ENCODE results near the gene ING5. TPM values are rescaled to one million over a fixed set of nuclear protein-coding genes. Genes with fewer than 3 reads are reported as not detected.

Gene ING5
- total RNA-seq, 4 donors from 2014 or later: 28.1 to 43.8 (median 30.3) TPM

GRCh38 chr2:241671457-241672240 lies 30.2 kb upstream of the ING5 start:
- Histone ChIP-seq H3K36me3 (peaks cover 57 to 89% (median 74%) of the 10 kb centered on the region in 4 donors), H3K27ac (replicated peaks in 1 of 4) (no peak overlapping the region), H3K4me1 (no peaks in the 10 kb centered on the region), H3K4me3 (no peak overlapping the region), H3K27me3 (no peaks in the 10 kb centered on the region), H3K9me3 (no peaks in the 10 kb centered on the region)
- WGBS: 86% methylated on average over 20 of the region's 31 CpGs
- TF ChIP-seq CTCF (IDR thresholded peaks at IDR 0.05) (no peak), POLR2A (IDR thresholded peaks at IDR 0.05; ENCODE audit: low read depth) (no peak), POLR2AphosphoS5 (IDR thresholded peaks at IDR 0.05) (no peak)
- intact Hi-C loops (cut with DNase I): no loop called here
- no peak for DNase-seq (ENCODE audit: extremely low spot score)

- Histone ChIP-seq H3K4me3 (no peak overlapping the region), H3K4me1 (no peaks in the 10 kb centered on the region), H3K27ac (replicated peaks in 1 of 4) (no peak overlapping the region), H3K27me3 (no peaks in the 10 kb centered on the region), H3K9me3 (no peaks in the 10 kb centered on the region), H3K36me3 (peaks cover 48 to 89% (median 74%) of the 10 kb centered on the region in 4 donors)
- intact Hi-C loops (cut with DNase I): no loop called here
- 94% methylated on average over 34 of the region's 42 CpGs for WGBS
- no peak for DNase-seq (ENCODE audit: extremely low spot score)
- TF ChIP-seq POLR2A (IDR thresholded peaks at IDR 0.05; ENCODE audit: low read depth) (no peak), CTCF (IDR thresholded peaks at IDR 0.05) (no peak), EP300 (IDR thresholded peaks at IDR 0.05) (no peak), POLR2AphosphoS5 (IDR thresholded peaks at IDR 0.05) (no peak)
Measured at GRCh38 chr2:241672243-241673188, 29.3 kb upstream of the ING5 start.

- Histone ChIP-seq H3K27me3 (no peaks in the 10 kb centered on the region), H3K4me3 (no peak overlapping the region), H3K36me3 (peaks cover 41 to 89% (median 74%) of the 10 kb centered on the region in 4 donors), H3K9me3 (no peaks in the 10 kb centered on the region), H3K4me1 (no peaks in the 10 kb centered on the region), H3K27ac (replicated peaks in 1 of 4) (no peak overlapping the region)
- no peak for TF ChIP-seq POLR2A (IDR thresholded peaks at IDR 0.05; ENCODE audit: low read depth)
- TF ChIP-seq POLR2AphosphoS5 (IDR thresholded peaks at IDR 0.05): no peak
- 85% methylated on average over 11 of the region's 18 CpGs for WGBS
- intact Hi-C loops (cut with DNase I): no loop called here
- no peak for DNase-seq (ENCODE audit: extremely low spot score)
Measured at GRCh38 chr2:241673189-241673663, 28.6 kb upstream of the ING5 start.

- H3K27me3 ChIP-seq: no peaks in the 10 kb centered on the region
- no peak for DNase-seq (ENCODE audit: extremely low spot score)
- TF ChIP-seq POLR2A (IDR thresholded peaks at IDR 0.05; ENCODE audit: low read depth) (no peak), POLR2AphosphoS5 (IDR thresholded peaks at IDR 0.05) (no peak), EP300 (IDR thresholded peaks at IDR 0.05) (no peak), CTCF (IDR thresholded peaks at IDR 0.05) (no peak)
- 79% methylated on average over 14 of the region's 21 CpGs for WGBS
- H3K4me3 ChIP-seq: no peak overlapping the region
- peaks cover 33 to 89% (median 73%) of the 10 kb centered on the region in 4 donors for H3K36me3 ChIP-seq
- intact Hi-C loops (cut with DNase I): no loop called here
- no peak overlapping the region for H3K27ac ChIP-seq (replicated peaks in 1 of 4)
- H3K9me3 ChIP-seq: no peaks in the 10 kb centered on the region
- H3K4me1 ChIP-seq: no peaks in the 10 kb centered on the region
Measured at GRCh38 chr2:241673797-241674725, 27.8 kb upstream of the ING5 start.
